GM19328 (cell line): ENCODE measurements around the gene CCDC171.

Experiments used
- ATAC-seq: cut with Tn5 transposase; IDR thresholded peaks from one replicate; pipeline ENCODE4 v1.9.1; 2021; ENCODE audit warnings: mild to moderate bottlenecking, moderate library complexity; ENCODE audit not compliant: unreplicated experiment

The CCDC171 gene

DNA sequence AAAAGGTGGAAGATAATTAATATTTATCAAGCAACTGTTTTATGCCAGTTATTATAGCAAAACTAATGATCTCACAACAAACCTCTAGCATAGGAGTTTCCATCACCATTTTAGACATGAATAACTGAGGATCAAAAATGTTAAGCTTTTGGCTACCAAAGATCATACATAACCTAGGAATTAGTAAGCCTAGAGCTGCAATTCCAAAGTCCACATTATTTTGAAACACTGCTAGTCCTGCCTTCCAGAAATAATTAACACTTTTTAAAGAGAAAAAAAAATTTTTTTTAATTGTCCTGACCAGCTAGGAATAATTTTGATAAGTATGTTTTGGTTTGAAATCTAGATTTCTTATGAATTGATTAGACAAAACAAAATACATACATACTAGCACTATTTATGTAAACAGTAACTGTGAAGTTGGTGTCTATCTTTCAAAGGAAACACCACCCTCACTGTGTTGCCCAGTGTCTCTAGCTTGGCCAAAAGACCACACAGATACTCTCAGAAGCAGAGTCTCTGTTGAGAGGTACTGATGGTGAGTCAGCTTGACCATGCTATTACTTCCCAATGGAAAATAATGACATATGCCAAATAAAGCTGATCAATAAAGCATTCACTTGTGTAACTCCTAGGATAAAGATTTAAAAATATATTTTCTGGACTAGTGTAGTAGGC, 422.4 kb downstream of the CCDC171 start:
- ATAC-seq: no peak

DNA sequence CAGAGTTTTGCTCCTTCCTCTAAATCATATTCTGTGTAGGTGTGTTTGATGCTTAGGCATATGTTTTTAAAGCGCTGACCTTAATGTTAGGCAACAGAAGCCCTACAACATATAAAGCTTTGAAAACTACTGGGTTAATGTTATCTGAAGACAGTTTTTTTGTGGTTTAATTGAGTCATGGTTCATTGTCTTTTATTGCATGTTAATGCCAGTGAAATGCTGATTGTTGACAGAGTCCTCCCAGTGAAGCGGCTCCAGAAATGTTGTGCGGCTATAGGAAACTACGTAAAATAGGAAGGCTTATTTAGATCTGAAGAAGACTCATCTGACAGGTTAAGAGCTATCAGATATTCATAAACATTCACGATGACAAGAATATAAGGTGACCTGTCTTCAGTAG, 424.6 kb downstream of the CCDC171 start:
- no peak for ATAC-seq

DNA sequence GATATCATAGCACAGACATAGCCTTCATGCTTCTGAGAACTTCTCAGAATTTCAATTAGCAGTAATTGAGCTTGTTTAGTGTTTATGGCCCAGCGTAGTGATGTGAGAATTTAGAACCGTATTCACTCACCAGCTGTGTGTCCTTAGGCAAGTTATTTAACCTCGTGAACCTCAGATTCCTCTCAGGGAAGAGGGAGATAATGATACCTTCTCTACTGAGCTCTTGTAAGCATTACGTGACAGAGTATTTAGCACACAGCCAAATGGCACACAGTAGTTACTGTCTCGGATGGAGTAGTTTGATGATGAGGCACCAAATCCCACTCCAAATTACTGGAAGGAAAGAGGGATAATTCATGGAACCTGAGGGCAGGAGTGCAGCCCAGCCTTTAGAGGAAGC, 429.3 kb downstream of the CCDC171 start:
- ATAC-seq: no peak

DNA sequence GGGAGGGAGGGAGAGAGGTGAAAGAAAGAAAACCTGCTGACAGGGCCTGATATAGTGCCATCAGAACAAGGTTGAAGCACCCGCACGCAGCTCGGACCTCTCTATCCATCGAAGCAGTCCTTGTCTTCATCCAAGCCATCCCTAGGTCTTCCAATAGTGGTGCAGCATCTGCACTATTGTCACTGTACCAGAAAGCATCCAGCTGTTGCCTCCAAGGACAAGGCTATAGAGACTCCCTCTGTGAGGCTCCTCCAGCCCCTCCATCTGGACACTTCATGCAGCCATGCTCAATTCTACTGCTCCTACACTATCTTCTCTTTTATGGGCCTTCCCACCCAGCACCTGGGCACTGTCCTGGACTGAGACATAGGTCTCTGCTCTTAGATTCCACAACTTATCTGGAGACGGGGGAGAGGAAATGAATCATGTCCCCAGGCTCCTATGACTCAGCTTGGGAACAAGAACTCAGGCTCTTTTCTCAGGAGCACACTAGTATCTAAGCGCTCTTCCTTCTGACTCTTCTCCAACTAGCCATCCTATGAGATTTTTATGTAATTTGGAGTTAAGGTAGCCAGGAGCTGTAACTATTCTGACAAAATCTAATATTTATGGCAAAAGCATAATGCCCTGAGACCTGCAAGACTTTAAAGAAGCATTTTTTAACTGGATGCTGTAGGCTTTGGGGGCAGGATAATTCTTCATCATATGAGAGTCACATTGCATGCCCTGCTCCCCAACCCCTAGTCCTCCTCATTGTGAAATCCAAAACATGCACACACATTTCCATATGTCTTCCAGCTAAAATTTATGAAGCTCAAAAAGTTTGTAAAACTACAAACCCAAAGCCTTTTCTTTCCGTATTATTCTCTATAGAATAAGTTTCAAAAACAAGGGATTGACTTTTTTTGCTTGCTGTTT, 446.8 kb downstream of the CCDC171 start:
- no peak for ATAC-seq

DNA sequence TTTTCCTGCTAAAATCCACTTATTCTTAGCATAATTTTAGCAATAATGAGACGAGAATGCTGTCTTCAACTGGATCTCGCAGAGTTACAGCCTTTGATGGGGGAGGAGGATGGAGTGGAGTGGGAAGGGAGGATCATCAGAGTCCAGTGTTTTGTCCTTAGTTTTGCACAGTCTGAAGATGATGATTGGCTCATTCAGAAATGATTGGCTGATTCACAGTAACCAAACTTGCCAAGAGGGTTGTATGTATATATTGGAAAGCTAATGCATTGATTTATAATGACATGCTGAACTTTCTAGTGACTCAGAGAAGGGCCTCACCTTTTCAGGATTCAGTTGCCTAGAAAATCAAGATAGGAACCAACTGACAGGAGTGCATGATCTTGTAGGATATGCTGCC, 448.0 kb downstream of the CCDC171 start:
- no peak for ATAC-seq

DNA sequence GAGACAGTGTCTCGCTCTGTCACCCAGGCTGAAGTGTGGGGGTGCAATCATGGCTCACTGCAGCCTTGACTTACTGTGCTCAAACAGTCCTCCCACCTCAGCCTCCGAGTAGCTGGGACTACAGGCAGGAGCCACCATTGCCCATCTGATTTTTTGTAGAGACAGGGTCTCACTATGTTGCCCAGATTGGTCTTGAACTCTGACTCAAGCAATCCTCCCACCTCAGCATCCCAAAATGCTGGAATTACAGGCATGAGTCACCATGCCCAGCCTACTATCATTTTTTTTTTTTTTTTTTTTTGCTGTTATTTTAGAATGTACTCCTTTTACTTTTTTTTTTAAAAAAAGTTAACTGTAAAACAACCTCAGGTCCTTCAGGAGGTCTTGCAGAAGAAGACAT, 449.0 kb downstream of the CCDC171 start:
- ATAC-seq: no peak

DNA sequence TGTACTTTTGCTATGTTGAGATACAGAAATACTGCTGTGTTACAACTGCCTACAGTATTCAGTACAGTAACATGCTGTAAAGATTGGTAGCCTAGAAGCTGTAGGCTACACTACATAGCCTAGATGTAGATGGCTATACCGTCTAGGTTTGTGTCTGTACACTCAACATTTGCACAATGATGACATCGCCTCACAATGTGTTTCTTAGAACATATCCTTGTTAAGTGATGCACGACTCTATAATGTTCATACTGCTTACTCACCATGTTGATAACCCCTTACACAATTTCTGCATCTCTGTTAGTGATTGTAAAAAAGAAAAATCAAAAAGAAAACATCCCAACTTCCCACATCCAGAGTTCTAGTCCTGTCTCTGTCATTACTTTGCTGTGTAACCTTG, 450.0 kb downstream of the CCDC171 start:
- no peak for ATAC-seq

DNA sequence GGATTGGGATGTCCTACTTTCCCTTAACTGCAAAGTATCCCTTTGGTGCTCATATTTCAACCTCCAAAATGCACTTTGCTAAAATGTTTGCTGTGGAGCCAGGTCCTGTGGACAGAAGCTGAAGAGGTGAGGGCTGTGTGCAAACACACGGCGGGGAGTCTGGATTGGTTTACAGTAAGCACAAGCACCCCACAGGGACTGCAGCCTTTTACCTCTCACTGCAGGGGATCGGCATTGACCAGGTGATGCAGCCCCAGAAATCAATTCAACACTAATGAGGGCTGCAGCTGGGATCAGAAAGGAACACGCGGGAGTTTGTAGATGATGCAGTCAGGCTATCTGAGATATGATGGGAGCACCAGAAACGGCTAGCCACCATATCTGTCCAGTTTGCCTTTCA, 450.9 kb downstream of the CCDC171 start:
- no peak for ATAC-seq

DNA sequence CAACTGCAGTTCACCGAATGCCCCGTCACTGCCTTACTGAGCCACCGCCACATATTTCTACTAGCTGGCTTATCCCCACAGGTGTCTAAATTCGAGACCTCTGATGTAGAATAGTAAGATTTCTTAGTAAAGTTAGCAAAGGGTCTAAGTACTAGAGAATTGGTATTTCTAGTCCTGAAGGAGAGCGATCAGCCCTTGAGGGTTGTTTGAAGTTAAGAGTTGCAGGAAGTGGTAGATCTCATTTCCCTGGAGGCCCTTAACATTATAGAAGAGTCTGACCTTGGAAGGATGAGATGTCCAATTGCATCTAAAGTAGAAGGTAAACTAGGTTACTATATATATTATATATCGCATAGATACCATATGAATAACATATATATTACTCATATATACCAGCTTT, 451.8 kb downstream of the CCDC171 start:
- ATAC-seq: no peak

DNA sequence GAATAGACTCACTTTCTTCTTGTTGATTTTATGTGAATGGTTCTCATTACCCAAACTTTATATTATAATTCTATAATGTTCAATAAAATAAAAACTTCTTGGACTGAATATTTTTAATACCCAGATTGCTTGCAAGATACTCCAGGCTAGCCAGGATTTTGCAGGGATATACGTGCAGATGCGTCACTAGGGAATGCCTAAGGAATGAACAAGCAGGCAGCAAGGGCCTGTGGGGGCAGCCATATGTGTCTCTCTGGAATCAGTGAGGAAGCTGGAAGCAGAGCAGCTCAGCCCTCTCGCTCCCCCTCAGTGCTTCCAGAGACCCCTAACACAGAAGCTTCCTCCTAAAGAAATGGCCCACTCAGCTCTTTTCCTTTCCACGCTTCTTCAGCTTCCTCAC, 457.4 kb downstream of the CCDC171 start:
- no peak for ATAC-seq

DNA sequence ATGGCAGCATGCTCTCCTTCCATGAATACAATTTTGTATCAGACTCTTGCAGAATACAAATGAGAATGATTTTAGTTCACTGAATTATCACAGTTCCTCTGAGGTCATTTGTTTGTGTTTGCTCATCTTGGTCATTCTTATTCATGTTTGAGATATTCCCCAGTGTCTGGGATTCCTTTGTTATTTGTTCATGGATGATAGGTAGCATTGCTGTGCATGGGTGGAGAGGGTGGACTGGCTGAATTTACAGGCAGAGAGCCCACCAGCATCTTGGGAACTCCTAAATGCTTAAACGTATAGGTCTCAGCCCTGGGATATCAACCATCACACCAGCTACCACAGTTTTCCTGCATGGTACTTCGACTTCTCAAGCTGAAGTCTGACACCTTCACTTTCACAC, 459.8 kb downstream of the CCDC171 start:
- ATAC-seq: no peak

DNA sequence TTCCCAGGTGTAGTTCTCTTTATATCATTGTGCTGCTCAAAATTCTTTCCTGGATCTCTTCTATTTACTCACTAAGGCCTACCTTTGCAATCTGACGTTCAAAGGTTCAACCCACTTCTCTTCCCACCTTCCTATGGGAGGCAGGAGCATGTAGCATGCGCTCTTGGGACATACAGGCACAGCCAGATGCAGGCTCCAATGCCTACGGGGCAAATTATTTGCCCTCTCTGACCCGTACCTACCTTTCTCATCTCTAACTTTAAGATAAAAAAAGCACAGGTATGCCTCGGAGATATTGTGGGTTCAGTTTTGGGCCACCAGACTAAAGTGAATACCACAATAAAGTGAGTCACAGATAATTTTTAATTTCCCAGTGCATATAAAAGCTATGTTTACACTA, 460.5 kb downstream of the CCDC171 start:
- no peak for ATAC-seq

DNA sequence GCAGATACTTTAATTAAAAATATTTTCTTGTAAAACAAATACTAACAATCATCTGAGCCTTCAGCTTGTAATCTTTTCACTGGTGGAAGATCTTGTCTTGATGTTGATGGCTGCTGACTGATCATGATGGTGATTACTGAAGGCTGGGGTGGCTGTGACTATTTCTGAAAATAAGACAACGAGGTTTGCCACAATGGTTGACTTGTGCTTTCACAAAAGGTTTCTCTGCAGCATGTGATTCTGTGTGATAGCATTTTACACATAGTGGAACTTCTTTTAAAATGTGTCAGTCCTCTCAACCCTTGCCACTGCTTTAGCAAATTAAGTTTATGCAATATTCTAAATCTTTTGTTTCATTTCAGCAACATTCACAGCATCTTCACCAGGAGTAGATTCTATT, 461.0 kb downstream of the CCDC171 start:
- ATAC-seq: no peak

DNA sequence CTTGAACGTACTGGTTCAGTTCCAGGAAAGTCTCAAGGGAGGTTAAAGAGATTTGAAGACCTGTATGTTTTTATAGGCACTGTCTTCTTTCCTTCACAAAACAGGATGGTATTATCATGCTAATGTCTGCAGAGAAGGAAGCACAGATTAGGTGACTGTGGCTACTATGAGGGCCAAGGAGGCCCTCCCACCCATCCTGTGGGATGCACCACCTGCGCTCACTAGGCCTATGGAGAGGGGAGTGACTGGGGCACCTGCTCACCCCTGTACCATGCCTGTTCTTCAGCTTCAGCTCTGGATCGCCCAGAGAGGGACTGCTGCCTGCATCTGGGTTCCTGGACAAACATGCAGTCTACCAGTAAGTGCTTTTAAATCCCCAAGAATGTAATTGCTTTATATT, 469.4 kb downstream of the CCDC171 start:
- no peak for ATAC-seq

DNA sequence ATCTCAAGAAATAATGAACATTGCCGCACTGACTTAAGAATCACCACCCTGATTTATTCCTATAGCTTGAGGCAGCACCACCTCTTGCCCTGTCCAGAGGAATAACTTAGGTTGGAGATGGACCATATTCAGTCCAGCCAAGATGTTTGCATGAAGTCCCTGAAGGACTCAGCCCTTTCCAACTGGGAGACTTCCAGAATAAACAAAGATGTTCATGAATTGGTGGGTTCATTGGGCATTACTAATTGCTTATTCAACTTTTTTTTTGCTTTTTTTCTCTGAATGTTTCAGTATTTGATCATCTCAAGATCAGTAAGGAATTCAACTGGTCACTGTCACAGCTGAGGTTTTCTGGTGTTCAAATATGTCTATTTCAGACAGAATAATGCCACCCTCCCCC, 470.6 kb downstream of the CCDC171 start:
- ATAC-seq: no peak
